K562 (cell line): ENCODE data around the gene SBK1. TPM values are rescaled to one million over a fixed set of nuclear protein-coding genes. Genes with fewer than 3 reads are reported as not detected.

Experiments used
- ATAC-seq: fragments of 200-7000 bp; cut with Tn5 transposase; 3 replicates; pipeline ENCODE4 v1.9.1; 2020; ENCODE audit warnings: moderate library complexity
- BruUV-seq: library from RNA; stranded (reverse); fragments of 400-500 nt; replicated peaks from 2 replicates; lab custom pipeline; 2021; lab: Mats Ljungman, UMichigan
- CTCF ChIA-PET: fragments of 300-600 bp; formaldehyde crosslinking; extraction: SDS; loops from one replicate; lab custom pipeline; 2021; ENCODE audit warnings: low intra/inter-chr PET ratio; lab: Yijun Ruan, JAX
- POLR2A ChIA-PET: fragments of 300-600, 350-650 bp; sonication (Branson Sonifier 250); formaldehyde crosslinking; extraction: SDS; loops from one replicate; lab custom pipeline; 2021; ENCODE audit warnings: antibody characterized with exemption, inconsistent platforms; lab: Yijun Ruan, JAX
- DNase-seq, 4 experiments: peaks; one replicate each; pipeline versions ENCODE4 v3.0.0 to v3.0.0-alpha.2; 2011 to 2018; ENCODE audit warnings: low spot score in 3 of 4, mixed read lengths in 3 of 4; ENCODE audit errors: extremely low read depth in 1 of 4
- FAIRE-seq: peaks from 2 replicates; lab custom pipeline; 2011; peaks lifted over from hg19 to GRCh38; lab: Jason Lieb, UNC
- H2AFZ ChIP-seq: 2 replicates; pipeline ENCODE4 v1.6.0; 2011; ENCODE audit warnings: low read depth, low read length, control low read depth, inconsistent platforms
- H3K27ac ChIP-seq: fragments of 200-600 bp; 3 replicates; pipeline ENCODE4 v1.8.0; 2011; ENCODE audit warnings: low read depth, mild to moderate bottlenecking, control low read depth, inconsistent platforms, low read length, moderate library complexity, mixed read lengths; ENCODE audit errors: extremely low read depth
- H3K27me3 ChIP-seq, 2 experiments: fragments of 300-600 bp in 1 of 2; 2 replicates in 1 of 2; 3 replicates in 1 of 2; pipeline versions ENCODE4 v1.6.0 to v1.8.0; 2011; ENCODE audit warnings: inconsistent platforms in 2 of 2, low read length in 2 of 2, mild to moderate bottlenecking in 1 of 2, mixed read lengths in 1 of 2, moderate library complexity in 1 of 2; ENCODE audit not compliant: control insufficient read depth in 2 of 2, insufficient read depth in 2 of 2
- H3K36me3 ChIP-seq: fragments of 300-600 bp; 3 replicates; pipeline ENCODE4 v1.8.0; 2011; ENCODE audit warnings: mild to moderate bottlenecking, low read length, inconsistent platforms; ENCODE audit not compliant: control insufficient read depth, insufficient read depth
- H3K4me1 ChIP-seq, 2 experiments: fragments of 200-600 bp in 1 of 2; replicated peaks in 1 of 2; 2 replicates in 1 of 2; 3 replicates in 1 of 2; pipeline versions ENCODE4 v1.5.1 to v1.8.0; 2011; ENCODE audit warnings: inconsistent platforms in 2 of 2, low read length in 2 of 2, mild to moderate bottlenecking in 1 of 2, mixed read lengths in 1 of 2, moderate library complexity in 1 of 2; ENCODE audit not compliant: control insufficient read depth in 2 of 2, insufficient read depth in 2 of 2
- H3K4me2 ChIP-seq: 2 replicates; pipeline ENCODE4 v1.6.1; 2011; ENCODE audit warnings: low read length, control low read depth, inconsistent platforms, mixed read lengths; ENCODE audit not compliant: insufficient read depth
- H3K4me3 ChIP-seq: fragments of 200-600 bp; sonication (generic), shearing (Covaris generic); 2 replicates; pipeline ENCODE4 v1.5.1; 2016; ENCODE audit warnings: control low read depth, inconsistent platforms
- H3K79me2 ChIP-seq: fragments of 200-600 bp; 3 replicates; pipeline ENCODE4 v1.8.0; 2011; ENCODE audit warnings: low read length, inconsistent platforms; ENCODE audit not compliant: control insufficient read depth, insufficient read depth
- H3K9ac ChIP-seq, 2 experiments: 2 replicates each; pipeline versions ENCODE4 v1.6.0 to v1.6.1; 2011; ENCODE audit warnings: low read depth in 2 of 2, low read length in 2 of 2, control low read depth in 1 of 2, inconsistent platforms in 1 of 2, mild to moderate bottlenecking in 1 of 2, mixed read lengths in 1 of 2; ENCODE audit not compliant: insufficient read depth in 1 of 2
- H3K9me1 ChIP-seq: one replicate; pipeline ENCODE4 v1.6.0; 2011; ENCODE audit warnings: inconsistent platforms, mild to moderate bottlenecking, low read length, moderate library complexity; ENCODE audit not compliant: control insufficient read depth, insufficient read depth
- H3K9me3 ChIP-seq: replicated peaks from 2 replicates; pipeline ENCODE4 v1.5.1; 2011; ENCODE audit warnings: low read depth, low read length, inconsistent platforms; ENCODE audit not compliant: control insufficient read depth, insufficient read depth
- H4K20me1 ChIP-seq: replicated peaks from 2 replicates; pipeline ENCODE4 v1.6.1; 2011; ENCODE audit warnings: low read length, inconsistent platforms, mixed read lengths; ENCODE audit not compliant: control insufficient read depth, insufficient read depth
- ASH1L ChIP-seq: fragments of 450-650 bp; IDR thresholded peaks from 2 replicates; pipeline ENCODE4 v1.6.1; 2018; ENCODE audit warnings: borderline replicate concordance, mild to moderate bottlenecking, low read depth; ENCODE audit not compliant: partially characterized antibody
- ATF6 ChIP-seq: sonication (generic); formaldehyde crosslinking; IDR thresholded peaks from 2 replicates; pipeline ENCODE4 v1.4.0; 2020; ENCODE audit warnings: mild to moderate bottlenecking, missing genetic modification reagents
- ATF7 ChIP-seq: fragments of 450-650 bp; IDR thresholded peaks from 2 replicates; pipeline ENCODE4 v1.7.1; 2014; ENCODE audit warnings: mild to moderate bottlenecking, moderate library complexity
- MCM2 ChIP-seq: fragments of 450-650 bp; IDR thresholded peaks from 2 replicates; pipeline ENCODE4 v1.6.1; 2017; ENCODE audit warnings: low read depth, mild to moderate bottlenecking
- SNAPC5 ChIP-seq: fragments of 250-450 bp; sonication (Bioruptor Pico); IDR thresholded peaks from 2 replicates; pipeline ENCODE4 v1.8.0; 2021; ENCODE audit warnings: moderate library complexity, mild to moderate bottlenecking, inconsistent platforms
- VEZF1 ChIP-seq: fragments of 200-800 bp; sonication (Bioruptor generic); IDR thresholded peaks from 2 replicates; pipeline ENCODE4 v1.6.1; 2017; ENCODE audit warnings: missing genetic modification characterization, missing compliant biosample characterization
- ZFP36 ChIP-seq: fragments of 150-350 bp; IDR thresholded peaks from 2 replicates; pipeline ENCODE4 v1.6.1; 2018; ENCODE audit warnings: low read length, low read depth; ENCODE audit not compliant: partially characterized antibody
- ZSCAN29 ChIP-seq: fragments of 450-650 bp; IDR thresholded peaks from 2 replicates; pipeline ENCODE4 v1.6.1; 2017
- WGBS: fragments of 100-300 bp; shearing (Covaris generic); methylation state at CpG from one replicate; pipeline ENCODE4 v1.1.6; 2016; ENCODE audit warnings: low coverage, mixed read lengths; ENCODE audit not compliant: insufficient coverage; ENCODE audit errors: missing lambda C conversion rate; 5-methylcytosine and 5-hydroxymethylcytosine counted together
- in situ Hi-C: fragments of 300-500 bp; cut with MboI; formaldehyde crosslinking; loops from 4 replicates; pipeline ENCODE4 v1.15.0; 2018; ENCODE audit warnings: inconsistent platforms, mixed read lengths
- intact Hi-C: fragments of 100-400 bp; cut with micrococcal nuclease; formaldehyde crosslinking; loops from 2 replicates; pipeline ENCODE4 v1.14.2; 2022
- polyA plus RNA-seq, 8 experiments: library from polyadenylated mRNA; depleted of rRNA in 4 of 8; stranded (reverse) in 5 of 8; unstranded in 3 of 8; fragments of >200 nt; fragmentation: Nextera tagmentation in 2 of 8; fragmentation: Illumina TruSeq in 1 of 8; extraction: Ambion mirVana in 2 of 8; extraction: Trizol in 1 of 8; gene quantifications; 2 replicates each; pipeline versions ENCODE4 v1.2.1 to v1.2.3, GENCODE V29; 2011 to 2014; ENCODE audit warnings: inconsistent platforms in 1 of 8, missing spikeins in 1 of 8
- total RNA-seq, 7 experiments: library from RNA; depleted of rRNA in 6 of 7; stranded (reverse); fragments of >200 nt in 6 of 7; fragmentation: Illumina TruSeq in 2 of 7; extraction: Trizol in 2 of 7; gene quantifications; 2 replicates each; pipeline versions ENCODE4 v1.2.1 to v1.2.3, GENCODE V29; 2011 to 2021; ENCODE audit warnings: low replicate concordance in 1 of 7

Gene SBK1
- total and polyA plus RNA-seq, 9 of the 15 experiments (the other 6 are each of a cell fraction or from before 2014, with no cell fraction given) = 0.01 to 0.07 (median 0.03) TPM; not detected in 6

- no peaks in the 10 kb centered on the region for H3K9me3 ChIP-seq
- no peak overlapping the region for H2AFZ ChIP-seq
- WGBS = 14% methylated on average over 14 of the region's 14 CpGs
- no peaks in the 10 kb centered on the region for H3K79me2 ChIP-seq
- ChIA-PET CTCF (no interaction called here), POLR2A (no interaction called here)
- no peak overlapping the region for H3K27ac ChIP-seq
- no peak for FAIRE-seq
- peaks cover 6 to 43% of the 10 kb centered on the region in 2 experiments; a peak in 4 of 5 replicates for H3K27me3 ChIP-seq
- intact Hi-C loops (no loop called here), in situ Hi-C loops (no loop called here)
- no peaks in the 10 kb centered on the region for H3K36me3 ChIP-seq
- no peaks in the 10 kb centered on the region for H3K9me1 ChIP-seq
- H3K4me2 ChIP-seq = no peak overlapping the region
- peaks cover 0 to 11% of the 10 kb centered on the region in 2 experiments; a peak in 2 of 5 replicates for H3K4me1 ChIP-seq
- H4K20me1 ChIP-seq = peaks cover 8% of the 10 kb centered on the region
- BruUV-seq = no TSS peak
- H3K4me3 ChIP-seq = no peak overlapping the region
- 0 out of 4 replicates have a peak overlapping the region, but pooled peaks of 1 of the 2 experiments have one; percentile 52 for H3K9ac ChIP-seq
- no peak for DNase-seq
- TF ChIP-seq VEZF1 (CRISPR knock-in tag) (no peak), ZFP36 (no peak), ASH1L (no peak), ATF6 (CRISPR knock-in tag) (no peak), SNAPC5 (no peak), MCM2 (no peak), ZSCAN29 (no peak), ATF7 (no peak)
- TF ChIP-seq, all 486 proteins: peak for 0
- ATAC-seq = no peak
These were observed 19.6 kb downstream of the SBK1 start for GRCh38 chr16:28311913-28312312.
